HepG2 (cell line): ENCODE data around the gene MARCHF4. TPM values are rescaled to one million over a fixed set of nuclear protein-coding genes. Genes with fewer than 3 reads are reported as not detected.

Experiments
- ATAC-seq: fragments of 200-7000 bp; cut with Tn5 transposase; 3 replicates; pipeline ENCODE4 v1.9.1; 2020; ENCODE audit warnings: mild to moderate bottlenecking, moderate library complexity
- BruUV-seq: library from RNA; stranded (reverse); fragments of 400-500 nt; replicated peaks from 2 replicates; lab custom pipeline; 2021; lab: Mats Ljungman, UMichigan
- CTCF ChIA-PET: fragments of 300-600 bp; formaldehyde crosslinking; extraction: SDS; loops from one replicate; lab custom pipeline; 2021; ENCODE audit warnings: low total read pairs, inconsistent platforms, low intra/inter-chr PET ratio; lab: Yijun Ruan, JAX
- POLR2A ChIA-PET: fragments of 350-600 bp; sonication (Branson Sonifier 250); formaldehyde crosslinking; loops from one replicate; lab custom pipeline; 2020; ENCODE audit warnings: antibody characterized with exemption, inconsistent platforms; lab: Yijun Ruan, JAX
- DNase-seq: peaks from one replicate; pipeline ENCODE4 v3.0.0-alpha.2; 2015; ENCODE audit warnings: low spot score
- FAIRE-seq: peaks from 3 replicates; lab custom pipeline; 2011; peaks lifted over from hg19 to GRCh38; lab: Jason Lieb, UNC
- H2AFZ ChIP-seq: one replicate; pipeline ENCODE4 v1.6.1; 2011; ENCODE audit warnings: low read length, inconsistent platforms
- H3K27ac ChIP-seq: fragments of 300-600 bp; 3 replicates; pipeline ENCODE4 v1.8.0; 2011; ENCODE audit warnings: mixed run types, mild to moderate bottlenecking, mixed read lengths, low read length, inconsistent platforms; ENCODE audit not compliant: insufficient read depth; ENCODE audit errors: extremely low read length
- H3K27me3 ChIP-seq, 2 experiments: fragments of 200-600 bp in 1 of 2; 2 replicates in 1 of 2; 3 replicates in 1 of 2; pipeline versions ENCODE4 v1.6.0 to v1.8.0; 2011; ENCODE audit warnings: low read length in 2 of 2, mild to moderate bottlenecking in 2 of 2, moderate library complexity in 2 of 2, inconsistent platforms in 1 of 2; ENCODE audit not compliant: insufficient read depth in 2 of 2, control insufficient read depth in 1 of 2
- H3K36me3 ChIP-seq, 2 experiments: fragments of 200-600 bp in 1 of 2; replicated peaks in 1 of 2; 2 replicates in 1 of 2; 3 replicates in 1 of 2; pipeline versions ENCODE4 v1.5.1 to v1.8.0; 2011; ENCODE audit warnings: low read length in 2 of 2, inconsistent platforms in 1 of 2; ENCODE audit not compliant: insufficient read depth in 2 of 2, control insufficient read depth in 1 of 2
- H3K4me1 ChIP-seq: 2 replicates; pipeline ENCODE4 v1.5.1; 2012; ENCODE audit warnings: low read length, inconsistent platforms; ENCODE audit not compliant: insufficient read depth
- H3K4me2 ChIP-seq: 2 replicates; pipeline ENCODE4 v1.6.0; 2011; ENCODE audit warnings: low read depth, low read length, inconsistent platforms
- H3K4me3 ChIP-seq, 3 experiments: fragments of 200-600 bp in 1 of 3; sonication (generic), shearing (Covaris generic) in 1 of 3; replicated peaks in 1 of 3; 2 replicates each; pipeline ENCODE4 v1.5.1; 2011 to 2016; ENCODE audit warnings: low read length in 3 of 3, inconsistent platforms in 2 of 3, low read depth in 2 of 3, mild to moderate bottlenecking in 2 of 3, control low read depth in 1 of 3, mixed read lengths in 1 of 3; ENCODE audit not compliant: insufficient read depth in 1 of 3
- H3K79me2 ChIP-seq: one replicate; pipeline ENCODE4 v1.6.1; 2011; ENCODE audit warnings: low read length, inconsistent platforms; ENCODE audit not compliant: insufficient read depth
- H3K9ac ChIP-seq: 2 replicates; pipeline ENCODE4 v1.6.0; 2011; ENCODE audit warnings: mild to moderate bottlenecking, low read depth, low read length, inconsistent platforms; ENCODE audit not compliant: insufficient read depth
- H3K9me3 ChIP-seq: 2 replicates; pipeline ENCODE4 v1.5.1; 2012; ENCODE audit warnings: mild to moderate bottlenecking, low read length
- H4K20me1 ChIP-seq: 2 replicates; pipeline ENCODE4 v1.6.0; 2011; ENCODE audit warnings: inconsistent platforms, mild to moderate bottlenecking, low read length, moderate library complexity; ENCODE audit not compliant: insufficient read depth
- CENPT ChIP-seq: sonication (generic); formaldehyde crosslinking; IDR thresholded peaks from 2 replicates; pipeline ENCODE4 v1.8.0; 2022; ENCODE audit warnings: low read depth, mild to moderate bottlenecking, moderate library complexity, missing genetic modification reagents
- HOXA5 ChIP-seq: sonication (generic); formaldehyde crosslinking; IDR thresholded peaks from 2 replicates; pipeline ENCODE4 v1.4.0; 2020; ENCODE audit warnings: missing genetic modification reagents
- SOX13 ChIP-seq, 3 experiments: fragments of 450-650 bp in 1 of 3; sonication (generic) in 1 of 3; formaldehyde crosslinking in 1 of 3; IDR thresholded peaks in 2 of 3; conservative IDR thresholded peaks in 1 of 3; 2 replicates each; pipeline versions ENCODE4 v1.5.0 to v1.6.1; 2016 to 2020; ENCODE audit warnings: antibody characterized with exemption in 1 of 3, mild to moderate bottlenecking in 1 of 3, missing compliant biosample characterization in 1 of 3, missing genetic modification reagents in 1 of 3, moderate library complexity in 1 of 3
- ZBTB42 ChIP-seq: sonication (generic); formaldehyde crosslinking; IDR thresholded peaks from 2 replicates; pipeline ENCODE4 v1.5.0; 2020; ENCODE audit warnings: mild to moderate bottlenecking, missing genetic modification reagents
- WGBS: methylation state at CpG from one replicate; pipeline ENCODE4 v1.1.6; 2017; ENCODE audit warnings: low lambda C conversion rate; 5-methylcytosine and 5-hydroxymethylcytosine counted together
- in situ Hi-C: cut with HindIII; loops from 2 replicates; pipeline ENCODE4 v1.10.0; 2017; ENCODE audit warnings: low pct_unique_long_range_greater_than_20kb; ENCODE audit not compliant: extremely low pct_ligation_motif_present
- intact Hi-C: fragments of 100-400 bp; cut with micrococcal nuclease; formaldehyde crosslinking; loops from one replicate; pipeline ENCODE4 v1.10.0; 2022; ENCODE audit not compliant: unreplicated experiment
- polyA plus RNA-seq, 8 experiments: library from polyadenylated mRNA; depleted of rRNA in 3 of 8; stranded (reverse) in 7 of 8; unstranded in 1 of 8; fragments of >200 nt; fragmentation: Illumina TruSeq in 4 of 8; extraction: Trizol in 4 of 8; gene quantifications; 2 replicates each; pipeline versions ENCODE4 v1.2.1 to v1.2.3, GENCODE V29; 2011 to 2016; ENCODE audit warnings: low read depth in 4 of 8, missing spikeins in 1 of 8, mixed read lengths in 1 of 8; ENCODE audit not compliant: insufficient read depth in 1 of 8
- total RNA-seq, 5 experiments: library from RNA; depleted of rRNA; stranded (reverse); fragments of >200 nt; fragmentation: Illumina TruSeq; extraction: Trizol; gene quantifications; 2 replicates each; pipeline ENCODE4 v1.2.3, GENCODE V29; 2016; ENCODE audit warnings: low read depth in 1 of 5
- TF ChIP-seq, protein P1 (sequence below): sonication (generic); formaldehyde crosslinking; IDR thresholded peaks from 2 replicates; pipeline ENCODE4 v1.5.1; 2020; ENCODE audit warnings: mild to moderate bottlenecking, missing genetic modification reagents
- TF ChIP-seq, protein P2 (sequence below): sonication (generic); formaldehyde crosslinking; IDR thresholded peaks from 2 replicates; pipeline ENCODE4 v1.5.0; 2020; ENCODE audit warnings: missing genetic modification reagents

MARCHF4 gene
- total and polyA plus RNA-seq, 2 of the 13 experiments (the other 11 are each of a cell fraction or from before 2014, with no cell fraction given), result not detected

DNA sequence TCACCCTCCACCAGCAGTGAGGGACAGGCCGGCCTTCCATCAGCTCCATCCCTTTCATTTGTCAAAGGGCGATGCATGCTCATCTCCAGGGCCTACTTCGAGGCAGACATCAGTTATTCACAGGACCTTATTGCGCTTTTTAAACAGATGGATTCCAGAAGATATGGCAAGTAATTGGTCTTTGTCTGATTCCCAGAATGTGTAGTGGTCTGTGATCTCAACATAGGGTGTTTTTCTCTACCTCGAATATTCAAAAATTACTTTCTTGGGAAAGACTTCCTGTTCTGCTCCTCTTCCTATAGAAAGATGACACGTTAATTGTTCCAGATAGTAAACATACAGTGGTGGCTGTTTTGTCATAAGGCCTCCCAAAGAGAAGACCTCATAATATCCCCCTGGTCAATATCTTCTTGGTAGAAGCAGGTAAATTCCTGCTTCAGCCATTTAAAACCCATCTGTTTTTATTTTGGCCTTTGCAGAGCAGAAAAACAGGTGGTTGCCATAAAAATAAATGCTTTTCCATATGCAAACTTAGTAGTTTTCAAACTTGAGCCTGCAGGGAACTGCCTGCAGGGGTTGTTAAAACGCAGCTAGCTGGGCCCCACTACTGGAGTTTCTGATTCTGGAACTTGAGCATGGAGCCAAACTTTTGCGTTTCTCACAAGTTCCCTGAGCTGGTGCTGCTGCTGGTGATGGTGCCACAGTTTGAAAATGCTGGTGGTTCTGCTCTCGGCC lies 48.3 kb upstream of the MARCHF4 start:
- no peak for TF ChIP-seq SOX13 (IDR thresholded peaks at IDR 0.05)
- TF ChIP-seq SOX13 (CRISPR knock-in tag; conservative IDR thresholded peaks at IDR 0.05 in 1 of 2, IDR thresholded peaks at IDR 0.05 in 1 of 2), result no peak
- no peak for TF ChIP-seq ZBTB42 (CRISPR knock-in tag)
- no peak for TF ChIP-seq CENPT (CRISPR knock-in tag)
- TF ChIP-seq, protein P1, sequence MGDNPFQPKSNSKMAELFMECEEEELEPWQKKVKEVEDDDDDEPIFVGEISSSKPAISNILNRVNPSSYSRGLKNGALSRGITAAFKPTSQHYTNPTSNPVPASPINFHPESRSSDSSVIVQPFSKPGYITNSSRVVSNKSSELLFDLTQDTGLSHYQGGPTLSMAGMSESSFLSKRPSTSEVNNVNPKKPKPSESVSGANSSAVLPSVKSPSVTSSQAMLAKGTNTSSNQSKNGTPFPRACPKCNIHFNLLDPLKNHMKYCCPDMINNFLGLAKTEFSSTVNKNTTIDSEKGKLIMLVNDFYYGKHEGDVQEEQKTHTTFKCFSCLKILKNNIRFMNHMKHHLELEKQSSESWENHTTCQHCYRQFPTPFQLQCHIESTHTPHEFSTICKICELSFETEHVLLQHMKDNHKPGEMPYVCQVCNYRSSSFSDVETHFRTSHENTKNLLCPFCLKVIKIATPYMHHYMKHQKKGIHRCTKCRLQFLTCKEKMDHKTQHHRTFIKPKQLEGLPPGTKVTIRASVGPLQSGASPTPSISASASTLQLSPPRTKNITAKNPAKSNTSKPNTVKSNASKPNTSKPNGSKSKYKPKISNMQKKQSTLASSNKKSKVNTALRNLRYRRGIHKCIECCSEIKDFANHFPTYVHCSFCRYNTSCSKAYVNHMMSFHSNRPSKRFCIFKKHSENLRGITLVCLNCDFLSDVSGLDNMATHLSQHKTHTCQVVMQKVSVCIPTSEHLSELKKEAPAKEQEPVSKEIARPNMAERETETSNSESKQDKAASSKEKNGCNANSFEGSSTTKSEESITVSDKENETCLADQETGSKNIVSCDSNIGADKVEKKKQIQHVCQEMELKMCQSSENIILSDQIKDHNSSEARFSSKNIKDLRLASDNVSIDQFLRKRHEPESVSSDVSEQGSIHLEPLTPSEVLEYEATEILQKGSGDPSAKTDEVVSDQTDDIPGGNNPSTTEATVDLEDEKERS, result no peak
- no peak for TF ChIP-seq HOXA5 (CRISPR knock-in tag)
- TF ChIP-seq, protein P2, sequence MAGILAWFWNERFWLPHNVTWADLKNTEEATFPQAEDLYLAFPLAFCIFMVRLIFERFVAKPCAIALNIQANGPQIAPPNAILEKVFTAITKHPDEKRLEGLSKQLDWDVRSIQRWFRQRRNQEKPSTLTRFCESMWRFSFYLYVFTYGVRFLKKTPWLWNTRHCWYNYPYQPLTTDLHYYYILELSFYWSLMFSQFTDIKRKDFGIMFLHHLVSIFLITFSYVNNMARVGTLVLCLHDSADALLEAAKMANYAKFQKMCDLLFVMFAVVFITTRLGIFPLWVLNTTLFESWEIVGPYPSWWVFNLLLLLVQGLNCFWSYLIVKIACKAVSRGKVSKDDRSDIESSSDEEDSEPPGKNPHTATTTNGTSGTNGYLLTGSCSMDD (CRISPR knock-in tag), result no peak
- Histone ChIP-seq H3K9ac (no peak overlapping the region), H3K27me3 (no peaks in the 10 kb centered on the region), H3K4me1 (no peaks in the 10 kb centered on the region), H3K79me2 (no peaks in the 10 kb centered on the region), H3K36me3 (peaks cover 24 to 47% of the 10 kb centered on the region in 2 experiments), H3K4me2 (no peak overlapping the region), H4K20me1 (no peaks in the 10 kb centered on the region), H3K27ac (no peak overlapping the region), H3K4me3 (no peak overlapping the region), H3K9me3 (no peaks in the 10 kb centered on the region), H2AFZ (no peak overlapping the region)
- no peak for FAIRE-seq
- ChIA-PET CTCF (no interaction called here), POLR2A (no interaction called here)
- WGBS, result 86% methylated on average over 9 of the region's 9 CpGs
- ATAC-seq, result no peak
- no peak for DNase-seq
- intact Hi-C loops (no loop called here), in situ Hi-C loops (no loop called here)
- no TSS peak for BruUV-seq
